Liver (tissue), 5 donors: ENCODE data around the gene POM121C. TPM values are rescaled to one million over a fixed set of nuclear protein-coding genes. Genes with fewer than 3 reads are reported as not detected.

Source experiments
- polyA plus RNA-seq, 2 donors: library from polyadenylated mRNA; stranded (reverse) in 1 of 2; unstranded in 1 of 2; fragments of 200-250 nt in 1 of 2; fragments of >200 nt in 1 of 2; fragmentation: Nextera tagmentation in 1 of 2; extraction: Ambion mirVana in 1 of 2; gene quantifications; one replicate each; pipeline versions ENCODE4 v1.2.1 to v1.2.3, GENCODE V29; 2013 to 2015
- small RNA-seq: library from RNA; depleted of rRNA; stranded (forward); fragments of <200 nt; gene quantifications from one replicate; pipeline ENCODE3, GENCODE V24; 2014
- total RNA-seq, 2 donors: library from RNA; depleted of rRNA; stranded (reverse); fragments of >200 nt; gene quantifications; one replicate each; pipeline ENCODE4 v1.2.3, GENCODE V29; 2014
- donor health status: healthy.
- donor health status: healthy.
- donor health status: healthy.

The POM121C gene
- total and polyA plus RNA-seq, 4 donors = 6.4 to 15.6 (median 9.6) TPM

Small RNA genes lying within 50 kb of the gene (small RNA-seq; reads per million reads assigned to genes)
- gene AC211429.1 (not detected), gene RF00019 (not detected)

Other genes starting within 250 kb of the POM121C start
- 1 to 10 TPM in 1 of 2 donors, under 1 TPM in 1; 0.84 to 1.7 TPM for gene TRIM73, start 90.7 kb downstream of the POM121C start, total RNA-seq
- gene TRIM73, start 90.7 kb downstream of the POM121C start, polyA plus RNA-seq = under 1 TPM; 0.64 to 0.77 TPM
- not detected for gene SPDYE5, start 6.0 kb upstream of the POM121C start, total RNA-seq
- 1 to 10 TPM in 1 of 2 donors, not detected in 1; 1.2 TPM for gene SPDYE5, start 6.0 kb upstream of the POM121C start, polyA plus RNA-seq